ENCODE data around the gene SEC16A.

DNA sequence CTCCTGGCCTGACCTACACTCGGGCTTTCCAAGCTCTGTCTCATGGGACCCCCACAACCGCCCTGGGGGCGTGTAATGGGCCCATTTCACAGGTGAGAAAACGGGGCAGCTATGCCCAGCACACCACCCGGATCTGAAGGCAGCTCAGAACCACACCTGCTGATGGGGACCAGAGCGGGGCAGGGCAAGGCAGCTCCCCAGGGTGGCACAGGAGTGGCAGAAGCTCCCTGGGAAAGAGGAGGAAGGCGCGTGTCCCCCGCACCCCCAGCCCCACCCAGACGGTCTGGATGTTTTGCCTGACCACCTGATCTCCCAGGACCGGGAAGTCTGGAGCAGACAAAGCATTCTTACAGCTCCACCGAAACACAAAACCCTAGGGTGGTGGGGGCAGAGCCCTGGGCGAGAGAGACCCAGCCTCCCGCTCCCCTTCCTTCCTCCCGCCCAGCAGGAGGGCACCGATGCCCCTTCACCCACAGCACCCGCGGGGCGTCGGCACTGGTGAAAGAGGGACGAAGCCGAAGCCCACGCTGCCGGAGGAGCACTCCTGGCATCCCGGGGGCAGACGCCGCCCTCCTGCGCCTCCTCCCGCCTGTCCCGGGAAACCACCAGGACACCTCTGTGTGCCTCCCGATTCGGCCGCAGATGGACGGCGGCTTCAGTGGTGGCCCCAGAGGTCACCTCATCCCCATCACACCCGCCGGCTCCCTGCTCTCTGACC is 48.5 kb upstream of the SEC16A start:
- TF ChIP-seq YY1 (IDR thresholded peaks at IDR 0.05; ENCODE audit: insufficient read depth, insufficient read length) = no peak
- no peak for TF ChIP-seq ZNF274 (IDR thresholded peaks at IDR 0.05; ENCODE audit: low read depth, low read length)
